GM18511 (cell line): Measurements from ENCODE around the gene GFRA1.
"Not testable (repeated sequence)": the region's sequence is repeated elsewhere in the genome, so short reads cannot be mapped to it uniquely, and the experiment has no call there.

ENCODE experiments used
- ATAC-seq: cut with Tn5 transposase; IDR thresholded peaks from one replicate; pipeline ENCODE4 v1.9.1; 2021; ENCODE audit warnings: mild to moderate bottlenecking, moderate library complexity; ENCODE audit not compliant: unreplicated experiment

The GFRA1 gene

GRCh38 chr10:116079355-116079754 lies 193.7 kb downstream of the GFRA1 start:
- no peak for ATAC-seq

DNA sequence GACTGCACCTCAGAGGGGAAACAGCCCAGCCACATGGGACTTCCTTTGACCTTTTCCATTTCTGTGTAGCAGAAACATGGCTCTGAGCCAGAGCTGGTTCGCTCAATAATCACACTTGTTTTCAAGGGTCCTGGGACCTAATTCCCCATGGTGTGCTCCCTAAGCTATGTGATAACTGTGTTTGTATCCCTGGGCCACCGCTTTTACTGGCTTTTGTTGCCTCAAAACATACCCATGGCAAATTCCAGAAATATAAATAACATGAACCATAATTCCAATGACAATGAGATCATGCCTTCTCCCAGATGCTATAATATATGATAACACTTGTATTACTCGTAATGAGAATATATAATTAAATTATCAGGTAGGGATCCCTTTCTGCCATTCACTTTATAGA lies 196.4 kb downstream of the GFRA1 start:
- ATAC-seq = no peak

- no peak for ATAC-seq
These were observed 199.5 kb downstream of the GFRA1 start for GRCh38 chr10:116073510-116073909.

DNA sequence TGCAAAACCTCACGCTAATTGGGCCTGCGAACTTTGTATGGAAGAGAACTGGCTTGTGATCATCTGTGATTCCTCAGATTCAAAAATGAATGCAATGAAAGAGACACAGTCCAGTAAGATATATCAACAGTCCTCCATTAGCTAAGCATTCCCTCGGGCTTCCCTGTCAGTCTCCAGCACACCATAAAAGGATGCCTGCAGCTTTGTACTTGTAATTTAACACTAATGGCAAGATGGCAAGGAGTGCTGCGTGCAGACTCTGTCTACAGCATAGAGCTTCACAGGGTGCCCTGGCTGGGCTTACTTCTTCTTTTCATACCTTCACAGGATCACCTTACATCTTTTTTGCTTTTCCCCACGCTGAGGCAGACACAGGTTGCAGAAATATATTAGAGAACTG lies 200.0 kb downstream of the GFRA1 start:
- no peak for ATAC-seq

DNA sequence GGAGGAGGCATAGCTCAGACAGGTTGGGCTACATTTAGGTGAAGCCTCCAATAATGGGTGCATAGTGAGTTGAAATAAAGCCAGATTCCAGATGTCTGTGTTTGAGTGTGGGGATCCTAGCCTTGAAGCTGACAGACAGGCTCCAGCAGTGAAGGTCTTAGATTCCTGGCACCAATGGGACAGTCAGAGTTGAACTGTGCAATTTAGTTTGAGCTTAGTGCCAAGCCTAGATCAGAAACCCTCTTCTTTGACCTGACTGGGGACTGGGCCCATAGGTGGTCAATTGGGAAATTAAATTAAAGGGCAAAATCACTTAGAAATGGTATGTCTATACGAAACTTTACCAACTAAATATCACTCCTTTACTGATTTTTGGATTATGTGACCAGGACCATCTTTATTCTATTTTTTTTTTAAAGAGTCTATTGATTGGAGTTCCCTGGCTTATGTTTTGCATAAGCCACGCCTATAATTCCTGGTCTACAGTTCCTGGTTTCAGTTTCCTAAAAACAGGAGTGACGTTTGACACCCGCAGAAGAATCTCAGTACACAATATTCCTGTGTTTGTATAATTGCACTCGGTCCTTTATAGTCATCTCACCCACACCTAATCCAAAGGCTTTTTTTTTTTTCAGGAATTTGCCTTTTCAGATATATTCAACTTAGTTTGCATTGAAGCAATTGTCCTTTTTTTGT lies 201.4 kb downstream of the GFRA1 start:
- no peak for ATAC-seq

- no peak for ATAC-seq
These were observed 202.2 kb downstream of the GFRA1 start for GRCh38 chr10:116070743-116071320.

DNA sequence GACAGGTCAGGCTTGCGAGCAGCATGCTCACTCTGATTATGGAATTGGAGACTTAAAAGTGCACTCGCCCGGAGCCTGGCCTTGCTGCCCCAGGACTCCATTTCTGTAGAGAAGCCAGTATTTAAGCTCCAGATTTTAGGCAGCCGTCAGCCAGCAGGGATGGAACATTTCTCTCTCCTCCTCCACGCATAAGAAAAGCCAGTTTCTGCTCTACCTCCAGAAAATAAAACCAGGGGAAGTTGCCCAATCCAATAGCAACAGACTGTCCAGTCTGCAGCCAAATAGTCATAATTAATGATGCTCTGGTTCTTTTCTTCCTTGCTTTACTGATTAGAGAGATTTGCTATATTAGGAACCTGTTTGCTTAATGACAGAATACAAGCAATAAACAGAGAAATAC lies 203.2 kb downstream of the GFRA1 start:
- no peak for ATAC-seq

GRCh38 chr10:116067825-116068224 lies 205.2 kb downstream of the GFRA1 start:
- no peak for ATAC-seq

DNA sequence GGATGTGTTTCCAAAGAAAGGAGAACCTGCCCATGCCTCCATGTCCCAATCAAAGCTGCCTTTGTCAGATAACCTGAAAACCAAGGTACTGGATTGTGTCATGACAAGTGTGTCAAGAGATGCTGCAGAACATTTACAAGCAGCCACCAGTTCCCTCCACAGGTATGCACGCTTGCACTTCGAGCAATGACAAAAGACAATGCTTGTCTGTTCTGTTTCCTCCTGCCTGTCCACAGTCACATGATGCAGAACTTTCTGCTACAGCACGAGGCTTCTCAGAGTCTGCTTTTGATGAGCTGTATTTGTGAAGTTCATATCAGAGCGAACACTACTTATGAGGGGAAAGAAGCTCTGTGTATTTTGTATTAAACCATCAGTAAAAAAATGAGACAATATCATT lies 209.9 kb downstream of the GFRA1 start:
- no peak for ATAC-seq

GRCh38 chr10:116060864-116061263 lies 212.1 kb downstream of the GFRA1 start:
- no peak for ATAC-seq

DNA sequence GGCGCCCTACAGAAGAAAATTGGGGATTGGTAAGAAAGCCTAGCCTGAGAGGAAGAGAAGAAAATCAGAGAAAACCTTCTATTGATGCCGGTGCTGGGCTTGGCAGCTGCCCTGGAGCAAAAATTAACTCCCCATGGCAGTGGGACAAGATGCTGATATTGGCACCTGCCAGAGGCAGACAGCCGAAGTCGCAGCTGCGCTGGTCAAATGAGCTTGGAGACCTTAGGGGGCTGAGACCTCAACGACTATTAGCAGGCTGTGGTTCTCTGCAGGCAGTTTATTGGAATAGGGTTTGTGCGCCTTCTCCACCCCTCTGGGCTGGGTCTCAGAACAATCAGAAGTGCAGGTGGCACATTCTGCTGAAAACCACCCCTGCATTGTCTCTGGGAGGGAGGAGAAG lies 213.7 kb downstream of the GFRA1 start:
- no peak for ATAC-seq

DNA sequence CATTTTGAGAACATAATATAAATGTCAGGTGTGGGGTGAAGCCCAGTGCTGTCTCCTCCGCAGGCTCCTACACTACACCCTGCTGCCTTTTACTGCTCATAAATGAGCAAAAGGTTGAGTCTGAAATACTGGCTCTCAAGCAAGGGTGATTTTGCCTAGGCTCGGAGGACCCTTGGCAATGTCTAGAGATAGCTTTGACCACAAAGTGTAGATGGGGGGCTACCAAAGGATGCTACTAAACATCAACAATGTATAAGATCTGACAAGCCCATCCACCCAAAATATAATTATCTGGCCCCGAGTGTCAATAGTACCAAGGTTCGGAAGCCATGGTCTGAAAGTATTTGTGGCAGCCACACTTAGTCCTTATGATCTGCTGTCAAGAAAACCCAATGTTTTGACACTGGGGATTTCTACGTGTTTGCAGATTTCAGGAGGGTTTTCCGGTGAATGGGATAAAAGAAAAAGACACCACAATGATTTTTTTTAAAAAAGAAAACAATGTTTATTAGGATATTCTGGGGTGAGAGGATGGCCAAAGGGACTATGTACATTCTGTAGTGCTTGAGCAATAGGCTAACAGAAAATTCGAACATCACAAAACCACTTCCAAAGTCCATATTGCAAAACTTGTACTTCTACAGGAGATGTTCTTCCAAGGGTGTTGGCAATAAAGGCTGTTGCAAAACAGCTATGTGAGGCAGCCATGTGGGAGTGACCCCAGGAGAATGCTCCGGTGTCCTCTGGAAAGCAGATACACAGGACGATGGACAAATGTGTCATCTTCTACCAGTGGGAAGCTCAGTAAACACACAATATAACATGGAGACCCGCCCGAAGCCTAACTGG lies 216.3 kb downstream of the GFRA1 start:
- no peak for ATAC-seq

GRCh38 chr10:116055917-116056252 lies 217.1 kb downstream of the GFRA1 start:
- no peak for ATAC-seq

GRCh38 chr10:116055252-116055916 lies 217.6 kb downstream of the GFRA1 start:
- ATAC-seq = no peak

DNA sequence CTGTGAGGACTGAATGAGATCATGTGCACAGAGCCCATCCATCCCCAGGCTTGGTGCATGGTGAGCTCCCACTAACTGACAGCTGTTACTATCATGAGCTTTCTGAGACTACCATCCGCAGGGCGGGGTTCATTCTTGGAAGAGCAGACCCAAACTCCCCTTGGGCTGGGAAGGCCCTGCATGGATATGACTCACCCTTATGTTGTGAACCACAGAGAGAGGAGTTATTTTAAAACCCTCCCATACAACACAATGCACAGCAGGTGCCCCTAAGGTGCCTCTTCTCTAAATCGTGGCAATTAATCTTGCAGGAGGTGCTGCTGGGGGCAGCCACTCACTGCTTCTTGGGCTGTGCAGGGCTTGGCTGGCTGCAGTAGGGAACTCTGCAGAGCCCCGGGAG lies 219.1 kb downstream of the GFRA1 start:
- ATAC-seq = no peak

DNA sequence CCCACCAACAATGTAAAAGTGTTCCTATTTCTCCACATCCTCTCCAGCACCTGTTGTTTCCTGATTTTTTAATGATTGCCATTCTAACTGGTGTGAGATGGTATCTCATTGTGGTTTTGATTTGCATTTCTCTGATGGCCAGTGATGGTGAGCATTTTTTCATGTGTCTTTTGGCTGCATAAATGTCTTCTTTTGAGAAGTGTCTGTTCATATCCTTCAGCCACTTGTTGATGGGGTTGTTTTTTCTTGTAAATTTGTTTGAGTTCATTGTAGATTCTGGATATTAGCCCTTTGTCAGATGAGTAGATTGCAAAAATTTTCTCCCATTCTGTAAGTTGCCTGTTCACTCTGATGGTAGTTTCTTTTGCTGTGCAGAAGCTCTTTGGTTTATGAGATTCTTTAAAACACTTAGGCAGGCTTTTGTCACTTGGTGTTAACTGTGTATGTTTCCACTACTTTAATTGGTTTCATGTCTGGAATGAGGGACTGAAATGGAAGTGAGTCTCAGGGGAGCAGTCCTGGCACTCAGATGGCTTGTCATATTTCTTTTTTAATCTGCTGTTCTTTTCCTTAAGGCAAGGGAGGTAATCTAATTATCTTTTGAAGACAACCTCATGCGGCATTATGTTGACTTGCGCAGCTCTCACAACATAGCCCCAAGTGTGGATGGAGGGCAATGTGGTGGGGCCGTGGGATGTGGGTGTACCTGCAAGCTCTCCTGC lies 219.8 kb downstream of the GFRA1 start:
- ATAC-seq = not testable (repeated sequence)

GRCh38 chr10:116052522-116052921 lies 220.5 kb downstream of the GFRA1 start:
- not testable (repeated sequence) for ATAC-seq

- no peak for ATAC-seq
These were observed 223.1 kb downstream of the GFRA1 start for GRCh38 chr10:116049974-116050304.

- no peak for ATAC-seq
These were observed 223.6 kb downstream of the GFRA1 start for GRCh38 chr10:116049158-116049973.
